Activated CD4-positive, alpha-beta T cell treated with anti-CD3 and anti-CD28 coated beads for 48 hours (primary cell): ENCODE measurements around the gene ZBTB18.
"Not testable (repeated sequence)": the region's sequence is repeated elsewhere in the genome, so short reads cannot be mapped to it uniquely, and the experiment has no call there.

Experiments used
- DNase-seq: peaks from one replicate; pipeline ENCODE4 v3.0.0-alpha.2; 2020

The ZBTB18 gene

GRCh38 chr1:244042293-244042692, 8.8 kb upstream of the ZBTB18 start:
- DNase-seq = no peak

DNA sequence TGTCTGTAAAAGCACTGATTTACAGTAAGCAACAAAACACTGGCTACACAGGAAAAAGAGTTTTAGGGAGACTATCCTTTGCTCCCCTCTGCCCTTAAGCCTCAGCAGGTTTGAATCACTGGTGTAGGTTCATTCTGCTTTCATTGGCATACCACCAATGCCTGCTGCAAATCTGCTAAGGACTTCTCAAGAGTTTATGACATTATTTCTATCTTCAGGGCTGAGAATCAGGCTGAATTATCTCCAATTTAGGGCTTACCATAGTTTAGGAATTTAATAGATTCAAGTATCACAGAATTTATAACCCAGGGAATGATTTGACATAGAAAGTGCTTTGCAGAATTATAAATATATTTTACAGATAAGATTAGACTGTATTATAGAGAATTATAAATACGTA, 6.7 kb upstream of the ZBTB18 start:
- DNase-seq = no peak

GRCh38 chr1:244046254-244046653, 4.8 kb upstream of the ZBTB18 start:
- DNase-seq = not testable (repeated sequence)

GRCh38 chr1:244046907-244047611, 4.0 kb upstream of the ZBTB18 start:
- DNase-seq = no peak

DNA sequence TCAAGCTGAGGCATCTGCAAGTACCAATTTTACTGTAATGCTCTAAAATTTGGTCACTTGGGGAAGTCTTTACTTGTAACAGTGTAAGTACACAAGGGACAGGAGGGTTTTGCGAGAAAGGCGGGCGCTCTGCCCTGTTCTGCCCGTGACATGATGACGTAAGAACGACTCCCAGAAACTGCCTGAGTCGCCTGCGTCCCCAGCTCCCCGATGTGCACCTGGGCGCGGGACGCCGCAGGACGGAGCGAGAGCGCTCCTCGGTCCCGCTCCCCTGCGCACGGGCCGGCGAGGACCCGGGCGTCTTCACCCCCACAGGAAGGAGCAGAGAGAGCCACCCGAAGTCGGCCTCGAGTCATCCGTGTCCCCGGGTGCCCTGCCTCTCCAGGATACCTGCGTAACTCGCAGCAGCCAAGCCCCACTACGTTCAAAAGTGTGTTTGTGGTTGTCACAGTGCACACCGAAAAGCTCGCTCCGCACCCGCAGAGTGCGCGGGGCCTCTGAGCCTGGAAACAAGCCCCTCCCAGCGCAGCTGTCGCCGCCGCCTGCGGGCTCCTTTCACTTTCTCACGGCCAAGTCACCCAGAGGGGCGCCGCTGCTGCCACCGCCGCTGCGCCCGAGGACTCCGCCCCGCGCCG, 3.3 kb upstream of the ZBTB18 start:
- no peak for DNase-seq

DNA sequence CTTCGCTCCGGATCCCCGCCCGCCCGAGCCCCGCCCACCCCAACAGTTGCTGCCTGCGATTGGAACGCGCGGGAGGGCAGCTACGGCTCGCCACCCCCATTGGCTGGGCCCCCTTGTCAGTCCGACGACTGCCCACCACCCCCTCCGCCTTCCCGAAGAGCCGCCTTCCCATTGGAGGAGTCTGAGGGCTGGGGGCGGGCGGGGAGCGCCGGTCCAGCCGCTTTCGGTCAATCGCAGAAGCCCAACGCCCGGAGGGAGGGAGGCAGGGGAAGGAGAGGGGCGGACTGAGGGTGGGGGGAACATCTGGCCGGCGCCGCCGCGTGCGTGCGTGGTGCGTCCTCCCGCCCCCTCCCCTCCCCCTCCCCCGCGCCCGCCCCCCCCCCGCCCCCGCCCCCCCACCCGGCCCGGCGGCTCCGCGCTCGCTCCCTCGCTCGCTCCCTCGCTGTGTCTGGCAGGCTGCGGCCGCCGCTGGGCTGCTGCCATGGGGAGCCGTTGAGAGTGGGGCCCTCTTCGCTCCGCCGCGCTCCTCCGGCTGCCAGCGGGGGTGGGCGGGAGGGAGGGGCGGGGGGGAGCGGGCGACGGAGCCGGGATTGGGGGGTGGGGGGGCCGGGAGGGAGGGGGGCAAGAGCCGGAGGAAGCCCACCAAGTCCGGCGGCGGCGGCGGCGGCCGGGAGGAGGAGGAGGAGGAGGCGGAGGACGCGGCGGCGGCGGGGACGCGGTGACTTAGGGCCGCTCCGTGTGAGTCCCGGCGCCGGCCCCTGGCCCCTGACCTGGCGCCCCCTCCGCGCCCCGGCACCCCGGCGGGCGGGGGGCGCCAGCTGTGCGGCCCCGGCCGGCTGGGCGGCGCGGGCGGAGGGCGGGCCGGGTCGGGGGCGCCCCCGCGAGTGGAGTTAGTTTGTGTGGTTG, 2.6 kb upstream of the ZBTB18 start:
- DNase-seq = peak; percentile 97

DNA sequence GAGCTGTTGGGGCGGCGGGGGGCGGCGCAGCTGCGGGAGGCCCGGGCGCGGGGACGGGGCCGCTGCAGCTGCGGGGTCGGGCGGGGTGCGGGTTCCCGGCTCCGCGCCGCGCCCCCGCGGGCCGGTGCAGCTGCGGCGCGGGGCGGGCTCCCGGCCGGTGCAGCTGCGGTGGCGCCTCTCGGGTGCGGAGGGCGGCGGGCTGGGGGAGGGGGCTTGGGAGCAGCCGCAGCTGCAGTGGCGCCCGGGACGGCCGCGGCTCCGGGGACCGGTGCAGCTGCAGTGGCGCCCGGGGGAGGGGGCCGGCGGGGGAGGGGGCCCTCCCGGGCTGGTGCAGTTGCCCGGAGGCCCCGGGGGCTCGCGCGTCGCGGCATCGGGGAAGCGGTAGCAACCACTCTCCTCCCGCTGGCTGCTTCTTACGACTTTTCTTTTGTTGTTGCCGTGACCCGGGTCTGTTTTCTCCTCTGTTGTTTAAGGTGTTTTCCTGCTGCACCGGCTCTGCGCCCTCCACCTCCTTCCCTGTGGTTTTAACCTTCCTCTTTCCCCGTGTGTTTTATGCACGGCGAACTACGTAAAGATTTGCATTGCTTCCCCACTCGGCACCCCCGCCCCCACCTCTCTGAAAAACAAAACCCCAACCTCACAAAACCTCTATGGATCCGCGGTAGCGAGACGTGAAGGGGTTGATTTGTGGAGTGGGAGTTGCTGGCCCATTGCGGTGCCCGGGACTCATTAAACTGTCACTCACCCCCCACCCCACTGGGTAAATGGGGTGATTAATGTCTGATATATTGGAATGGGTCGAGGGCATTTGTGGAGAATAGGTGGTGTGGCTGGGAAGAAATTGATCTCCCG, 1.7 kb upstream of the ZBTB18 start:
- DNase-seq = peak; percentile 43

DNA sequence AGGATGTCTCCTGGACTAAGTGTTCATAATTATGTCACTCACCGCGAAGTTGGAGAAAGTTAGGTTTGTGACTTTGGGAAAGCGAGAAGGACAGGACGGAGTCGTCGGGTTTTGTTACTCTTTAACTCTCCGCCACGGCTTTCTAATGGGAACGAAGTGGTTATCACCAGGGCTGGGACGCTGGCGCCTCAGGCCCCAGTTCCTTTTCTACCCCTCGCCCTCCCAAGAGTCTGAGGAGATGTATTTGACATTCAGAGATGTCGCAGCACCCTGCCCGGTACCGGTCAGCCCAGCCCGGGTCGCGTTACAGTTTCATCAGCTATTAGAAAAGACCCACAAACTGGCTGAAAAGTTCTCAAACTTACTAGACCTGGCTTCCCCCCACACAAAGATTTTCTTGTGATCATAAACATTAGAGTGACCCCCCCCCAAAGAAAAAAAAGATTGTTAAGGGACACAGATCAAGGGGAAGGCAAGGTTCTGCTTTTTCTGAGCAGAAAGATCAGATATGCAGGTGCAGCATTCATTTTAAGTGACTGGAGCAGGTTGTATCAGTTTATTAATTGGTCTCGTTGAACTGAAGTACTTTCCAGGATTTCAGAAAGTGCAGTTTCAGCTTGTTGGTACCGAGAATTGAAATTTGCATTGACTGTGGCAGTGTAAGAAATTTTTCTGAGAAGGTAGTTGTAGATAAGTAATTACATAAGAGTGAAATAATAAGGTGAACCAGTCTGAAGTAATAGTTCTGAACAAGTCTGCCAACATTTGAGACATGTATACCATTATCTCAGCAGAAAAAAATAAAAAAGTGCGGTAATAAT, 859 bp upstream of the ZBTB18 start:
- DNase-seq = no peak

DNA sequence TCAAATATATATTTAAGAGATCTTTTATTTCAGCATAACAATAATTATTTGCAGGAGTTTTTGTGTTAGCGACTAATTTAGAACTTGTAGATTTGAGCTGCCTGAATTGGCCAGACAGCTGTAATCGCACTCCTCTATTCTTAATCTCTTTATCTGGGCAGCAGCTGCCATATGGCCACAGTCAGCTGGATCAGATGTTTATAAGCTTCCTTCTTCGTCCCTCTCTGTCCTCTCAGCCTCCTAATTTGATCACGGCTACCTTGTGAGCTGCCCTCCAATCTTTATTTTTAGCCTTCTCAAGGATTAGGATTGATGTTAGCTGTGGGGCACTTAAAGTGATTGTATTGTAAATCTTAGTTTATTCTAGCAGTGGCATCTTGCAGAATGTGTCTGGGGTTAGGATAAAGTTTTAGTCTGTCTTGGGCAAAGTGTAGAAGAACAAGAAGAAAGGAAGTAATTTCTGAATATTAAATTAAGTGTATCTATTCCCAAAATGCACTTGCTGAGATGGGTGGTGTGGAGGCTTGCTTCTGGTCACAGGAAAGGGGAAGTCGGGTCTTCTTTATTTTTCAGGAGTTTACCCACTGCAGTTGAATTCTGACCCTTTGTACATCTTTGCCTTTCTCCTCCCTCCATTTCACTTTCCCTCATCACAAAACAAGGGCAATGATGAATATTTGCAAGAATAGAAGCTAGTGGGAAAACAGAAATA, 1.1 kb downstream of the ZBTB18 start:
- no peak for DNase-seq

DNA sequence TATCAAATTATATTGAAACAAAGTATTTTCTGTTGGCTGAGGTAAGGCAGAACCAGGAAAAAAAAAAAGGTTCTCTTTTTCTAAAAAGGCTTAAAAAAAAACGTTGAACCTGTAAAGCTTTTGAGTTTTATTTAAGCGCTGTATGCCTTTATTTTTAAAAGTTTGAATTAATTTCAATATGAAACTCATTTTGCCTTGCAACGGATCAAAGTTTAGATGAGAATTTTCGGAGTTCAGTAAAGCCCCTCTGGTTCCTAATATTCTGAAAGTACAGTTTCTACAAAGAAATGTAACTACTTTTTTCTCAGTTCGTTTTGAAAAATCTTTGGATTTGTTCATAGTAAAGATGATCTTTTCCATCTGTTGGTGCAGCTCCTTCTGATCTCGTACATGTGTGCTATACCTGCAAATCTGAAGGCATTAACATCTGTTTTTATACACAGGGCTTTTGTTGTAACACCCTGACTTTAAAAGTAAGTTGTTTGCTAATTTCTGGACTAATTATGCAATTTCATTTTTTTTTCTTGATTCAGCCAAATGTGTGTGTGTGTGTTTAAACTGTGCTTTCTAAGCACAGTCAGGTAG, 1.7 kb downstream of the ZBTB18 start:
- DNase-seq = no peak

GRCh38 chr1:244053831-244054230, 2.7 kb downstream of the ZBTB18 start:
- no peak for DNase-seq

GRCh38 chr1:244054247-244054923, 3.3 kb downstream of the ZBTB18 start:
- no peak for DNase-seq

- no peak for DNase-seq
These were observed 3.8 kb downstream of the ZBTB18 start for GRCh38 chr1:244054924-244055263.

GRCh38 chr1:244056577-244056976, 5.5 kb downstream of the ZBTB18 start:
- no peak for DNase-seq

GRCh38 chr1:244057474-244058385, 6.6 kb downstream of the ZBTB18 start:
- DNase-seq = no peak

- no peak for DNase-seq
These were observed 9.0 kb downstream of the ZBTB18 start for GRCh38 chr1:244060117-244060516.

GRCh38 chr1:244060686-244061085, 9.6 kb downstream of the ZBTB18 start:
- DNase-seq = no peak

GRCh38 chr1:244062156-244062725, 11.2 kb downstream of the ZBTB18 start:
- DNase-seq = no peak

DNA sequence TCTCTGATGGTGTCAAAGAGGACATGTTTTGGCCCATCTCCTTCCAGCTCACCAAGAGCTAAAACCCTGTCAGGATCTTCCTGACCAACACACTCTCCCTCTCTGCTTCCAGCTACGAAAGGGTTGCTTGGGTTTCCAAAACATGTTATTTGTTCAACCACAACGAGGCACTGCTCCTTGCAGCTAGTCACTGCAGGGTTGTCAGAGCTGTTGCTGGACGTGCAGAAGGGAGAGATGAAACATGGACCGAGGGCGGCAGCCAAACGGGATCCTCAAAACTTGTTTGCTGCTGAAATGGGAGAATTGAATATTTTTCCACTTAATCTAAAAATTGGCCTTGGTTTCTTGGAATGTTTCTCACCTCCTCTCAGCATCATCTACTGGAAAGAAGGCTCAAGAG, 12.4 kb downstream of the ZBTB18 start:
- DNase-seq = no peak
